Medulla oblongata (tissue), 1 donor: ENCODE results near the gene CD93.
A peak's percentile ranks its signal among the peaks of the same experiment; 100 is the strongest.

ENCODE experiments used
- DNase-seq: peaks from one replicate; pipeline ENCODE4 v3.0.0-alpha.2; 2015; ENCODE audit errors: extremely low spot score

The CD93 gene, protein sequence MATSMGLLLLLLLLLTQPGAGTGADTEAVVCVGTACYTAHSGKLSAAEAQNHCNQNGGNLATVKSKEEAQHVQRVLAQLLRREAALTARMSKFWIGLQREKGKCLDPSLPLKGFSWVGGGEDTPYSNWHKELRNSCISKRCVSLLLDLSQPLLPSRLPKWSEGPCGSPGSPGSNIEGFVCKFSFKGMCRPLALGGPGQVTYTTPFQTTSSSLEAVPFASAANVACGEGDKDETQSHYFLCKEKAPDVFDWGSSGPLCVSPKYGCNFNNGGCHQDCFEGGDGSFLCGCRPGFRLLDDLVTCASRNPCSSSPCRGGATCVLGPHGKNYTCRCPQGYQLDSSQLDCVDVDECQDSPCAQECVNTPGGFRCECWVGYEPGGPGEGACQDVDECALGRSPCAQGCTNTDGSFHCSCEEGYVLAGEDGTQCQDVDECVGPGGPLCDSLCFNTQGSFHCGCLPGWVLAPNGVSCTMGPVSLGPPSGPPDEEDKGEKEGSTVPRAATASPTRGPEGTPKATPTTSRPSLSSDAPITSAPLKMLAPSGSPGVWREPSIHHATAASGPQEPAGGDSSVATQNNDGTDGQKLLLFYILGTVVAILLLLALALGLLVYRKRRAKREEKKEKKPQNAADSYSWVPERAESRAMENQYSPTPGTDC

DNA sequence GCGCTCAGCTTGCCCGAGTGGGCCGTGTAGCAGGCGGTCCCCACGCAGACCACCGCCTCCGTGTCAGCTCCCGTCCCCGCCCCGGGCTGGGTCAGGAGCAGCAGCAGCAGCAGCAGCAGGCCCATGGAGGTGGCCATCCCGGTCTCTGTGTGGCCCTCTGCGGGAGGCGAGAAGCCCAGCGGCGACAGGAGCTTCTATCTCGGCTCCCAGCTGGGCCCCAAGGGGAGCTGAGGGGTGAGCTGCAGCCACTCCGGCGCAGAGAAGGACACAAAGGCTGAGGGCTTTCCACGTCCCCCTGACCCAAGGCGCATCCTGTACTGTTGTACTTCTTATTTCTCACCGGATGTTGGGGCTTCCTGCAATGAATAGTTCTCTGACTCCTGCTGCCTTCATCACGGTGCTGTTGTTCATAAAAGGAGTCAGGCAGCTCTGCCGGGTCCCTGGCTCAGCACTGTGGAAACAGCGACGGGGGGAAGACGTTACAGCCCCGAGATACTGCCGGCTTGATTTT, at the start of gene CD93:
TSS of gene CD93 (minus strand) at position 269 of the 511 bp plus-strand sequence. CDS start at position 137, 132 bp downstream.
- DNase-seq, result peak; percentile 9

DNA sequence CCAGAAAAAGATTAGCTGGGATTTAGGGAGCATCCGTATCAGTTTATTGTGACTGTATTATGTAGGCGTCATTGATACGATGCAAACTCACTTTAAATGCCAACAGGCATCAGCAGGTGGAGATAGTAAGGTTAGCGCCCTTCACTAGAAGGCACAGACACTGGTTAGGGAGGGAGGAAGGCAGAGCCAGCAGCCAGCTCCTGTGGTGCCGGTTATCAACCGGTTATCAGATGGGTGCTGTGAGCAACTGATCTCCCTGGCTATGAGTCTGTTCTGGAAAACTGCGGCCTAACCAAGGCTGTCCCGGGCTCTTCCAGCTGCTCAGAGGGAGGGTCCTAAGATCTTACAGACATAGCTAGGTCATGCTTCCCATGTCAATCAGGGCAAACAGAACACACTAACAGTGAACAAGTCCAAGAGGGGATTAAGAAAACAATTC, 47.5 kb upstream of the CD93 start:
- no peak for DNase-seq

DNA sequence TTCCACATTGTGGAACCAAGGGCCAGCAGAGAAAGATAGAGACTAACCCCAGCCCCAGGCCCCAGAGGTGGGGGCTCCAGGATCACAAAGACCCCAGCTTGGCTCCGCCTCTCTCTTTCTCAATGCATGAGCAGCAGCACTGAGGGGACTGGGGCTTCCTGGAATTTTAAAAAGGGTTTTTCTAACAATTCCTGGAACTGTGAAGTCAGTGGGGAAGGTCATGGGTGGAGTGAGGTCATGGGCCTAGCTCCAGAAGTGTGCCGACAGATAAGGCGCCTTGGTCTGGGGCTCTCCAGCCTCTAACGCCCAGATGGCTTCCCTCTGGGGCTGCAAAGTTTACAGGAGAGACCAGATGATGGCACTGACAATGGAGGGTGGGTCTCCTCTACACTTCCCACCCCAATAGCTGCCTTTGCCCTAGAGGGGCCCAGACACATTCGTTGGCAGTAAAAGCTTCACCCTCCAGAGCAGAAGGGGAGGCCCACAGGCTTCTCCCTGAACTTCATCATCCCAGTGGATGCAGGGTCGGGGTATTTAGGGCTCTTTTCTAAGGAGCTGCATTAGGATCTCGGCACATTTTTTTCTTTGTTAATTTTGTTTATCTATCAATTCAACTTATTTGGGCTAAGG, 46.9 kb upstream of the CD93 start:
- DNase-seq, result no peak

GRCh38 chr20:23132293-23132929, 46.3 kb upstream of the CD93 start:
- DNase-seq, result no peak

- no peak for DNase-seq
Observed at GRCh38 chr20:23131766-23132165, 45.6 kb upstream of the CD93 start.

- no peak for DNase-seq
Observed at GRCh38 chr20:23130622-23131140, 44.6 kb upstream of the CD93 start.

DNA sequence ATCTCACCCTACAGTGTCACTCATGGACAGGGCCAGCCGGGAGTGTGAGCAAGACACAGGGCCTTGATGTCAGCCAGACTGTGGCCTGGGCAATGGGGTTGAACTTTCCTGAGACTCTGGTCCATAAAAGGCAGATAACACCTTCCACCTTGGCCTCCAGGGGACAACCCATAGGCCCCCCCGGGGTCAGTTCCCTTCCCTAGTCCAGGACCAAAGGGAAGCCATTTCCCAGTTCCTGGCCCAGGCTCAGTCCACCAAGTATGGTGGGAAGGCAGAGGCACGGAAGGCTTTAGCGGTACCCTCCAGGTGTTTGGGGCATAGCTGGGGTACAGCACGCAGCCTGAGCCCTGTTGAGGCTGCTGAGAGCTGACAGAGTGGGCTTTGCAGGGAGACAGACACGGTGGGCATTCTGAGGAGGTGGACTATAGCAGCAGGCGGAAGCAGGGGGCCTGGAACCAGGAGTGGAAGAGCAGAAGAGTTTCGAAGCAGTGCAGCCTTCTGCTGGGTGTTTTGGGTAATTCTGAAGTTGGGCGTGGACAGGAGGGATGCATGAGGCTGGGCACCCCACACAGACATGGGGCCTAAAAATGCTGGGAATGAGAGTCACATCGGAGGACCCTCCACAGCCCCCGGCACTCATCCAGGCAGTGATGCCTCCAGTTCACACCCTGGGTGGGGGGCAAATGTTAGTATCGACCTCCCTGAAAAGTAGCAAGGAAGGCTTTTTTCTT, 43.9 kb upstream of the CD93 start:
- DNase-seq, result no peak

GRCh38 chr20:23129266-23129665, 43.1 kb upstream of the CD93 start:
- peak; percentile 37 for DNase-seq

GRCh38 chr20:23128461-23129125, 42.5 kb upstream of the CD93 start:
- no peak for DNase-seq

DNA sequence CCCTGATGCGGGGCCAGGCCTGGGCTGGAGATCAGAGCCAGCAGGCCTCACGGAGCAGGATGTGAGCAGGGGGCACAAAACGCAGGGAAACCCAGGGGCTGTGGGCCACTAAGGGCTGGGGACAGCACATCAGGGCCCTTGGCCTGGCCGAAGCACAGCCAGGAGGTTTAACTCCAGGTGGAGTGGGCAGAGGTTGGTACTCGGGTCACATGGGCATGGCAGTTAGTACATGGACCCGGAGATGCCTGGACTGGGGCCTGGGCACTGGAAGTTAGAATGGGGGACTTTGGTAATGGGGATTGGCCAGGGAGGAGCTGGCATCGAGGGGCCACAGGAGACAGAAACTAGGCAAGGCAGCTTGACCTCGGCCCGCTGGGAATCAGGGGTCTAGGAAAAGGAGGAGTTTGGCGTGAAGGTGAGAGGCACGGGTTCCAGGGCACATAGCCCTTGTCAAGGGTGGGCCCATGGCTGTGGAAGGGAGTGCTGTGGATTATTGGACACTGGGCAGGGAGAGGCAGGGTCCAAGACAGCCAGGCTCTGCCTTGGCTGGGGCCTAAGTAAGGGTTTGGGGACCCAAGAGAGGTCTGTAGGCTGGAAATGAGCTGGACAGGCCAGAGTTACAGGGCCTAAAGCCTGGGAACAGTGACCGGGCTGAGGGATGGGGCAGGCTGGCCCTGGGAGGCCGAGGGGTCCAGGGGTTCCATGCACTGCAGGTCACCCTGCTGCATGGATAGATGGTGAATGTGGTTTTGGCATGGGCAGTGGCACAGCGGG, 41.6 kb upstream of the CD93 start:
- DNase-seq, result no peak

GRCh38 chr20:23126281-23127061, 40.3 kb upstream of the CD93 start:
- DNase-seq, result peak; percentile 29

DNA sequence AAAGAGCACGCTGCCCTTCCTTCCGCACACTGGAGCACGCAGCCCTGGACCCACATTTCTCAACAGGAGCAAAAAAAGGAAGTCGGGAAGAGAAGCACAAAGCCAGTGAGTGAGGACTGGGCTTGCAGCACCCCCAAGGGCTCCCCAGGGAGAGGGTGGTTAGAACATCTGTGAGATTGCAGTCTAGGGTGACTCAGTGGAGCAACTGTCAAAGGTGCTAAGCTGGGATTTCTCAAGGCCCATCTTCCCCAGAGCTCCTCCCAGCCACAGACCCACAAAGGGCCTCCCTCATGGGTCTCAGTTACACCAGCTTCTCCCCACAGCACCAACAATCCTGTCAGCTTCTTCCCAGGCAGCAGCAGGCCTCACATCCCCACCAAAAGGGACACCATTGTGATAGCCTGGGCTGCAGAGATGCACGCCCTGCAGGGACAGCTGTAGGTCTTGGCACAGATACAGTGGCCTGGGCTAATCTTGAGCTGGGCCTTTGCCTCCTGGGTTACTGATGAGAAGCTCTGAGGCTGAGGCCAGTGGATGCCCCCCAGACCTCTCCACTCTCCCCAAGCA, 39.6 kb upstream of the CD93 start:
- DNase-seq, result peak; percentile 63

GRCh38 chr20:23125159-23125558, 39.0 kb upstream of the CD93 start:
- DNase-seq, result no peak

GRCh38 chr20:23123886-23124285, 37.8 kb upstream of the CD93 start:
- no peak for DNase-seq

DNA sequence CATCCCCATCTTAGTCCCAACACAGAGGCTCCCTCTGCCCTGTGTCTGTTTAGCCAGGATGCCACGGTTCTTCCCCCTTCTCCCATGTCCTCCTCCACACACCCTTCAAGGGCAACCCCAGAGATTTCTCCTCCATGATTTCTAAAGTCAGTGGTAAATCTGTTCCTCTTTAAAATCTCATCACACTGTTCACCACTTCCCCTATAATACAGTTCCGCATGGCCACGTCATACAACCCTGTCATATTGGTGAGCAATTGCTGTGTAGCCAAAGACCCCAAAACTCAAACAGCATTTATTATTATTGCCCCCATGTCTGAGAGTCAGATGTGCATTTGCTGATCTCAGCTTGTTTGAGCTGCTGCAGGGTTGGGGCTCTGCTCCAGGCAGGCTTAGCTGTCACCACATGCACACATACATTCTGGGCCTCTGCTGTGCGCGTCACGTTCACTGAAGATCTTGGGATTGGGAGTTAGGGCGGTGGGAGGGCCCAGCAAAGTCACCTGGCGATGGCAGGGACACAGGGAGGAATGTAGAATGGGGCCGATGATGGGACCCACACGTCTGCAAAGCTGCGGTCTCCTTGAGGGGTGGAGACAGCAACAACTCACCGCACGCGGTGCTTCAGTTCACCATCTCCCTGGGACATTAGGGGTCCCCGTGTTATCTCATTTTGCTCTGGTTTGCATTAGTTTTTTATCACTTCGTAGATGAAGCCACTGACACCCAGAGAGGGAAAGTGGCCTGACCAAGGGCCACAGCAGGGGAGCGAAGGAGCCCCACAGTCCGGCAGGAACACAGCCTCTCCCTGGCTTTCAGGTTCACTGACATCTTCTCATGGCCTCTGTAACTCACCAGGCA, 36.9 kb upstream of the CD93 start:
- DNase-seq, result no peak

GRCh38 chr20:23122321-23122720, 36.2 kb upstream of the CD93 start:
- DNase-seq, result no peak

GRCh38 chr20:23121751-23122320, 35.7 kb upstream of the CD93 start:
- no peak for DNase-seq
